Breast epithelium (tissue), 3 donors: ENCODE results near the gene PTPRN2.

Source experiments
- CTCF ChIP-seq, 3 donors: fragments of 450-650 bp; IDR thresholded peaks; one replicate each; pipeline ENCODE4 v1.5.1; 2016 to 2017; ENCODE audit warnings: antibody characterized with exemption in 3 of 3, mild to moderate bottlenecking in 3 of 3, moderate library complexity in 3 of 3
- POLR2A ChIP-seq: fragments of 450-650 bp; IDR thresholded peaks from one replicate; pipeline ENCODE4 v1.6.1; 2016; ENCODE audit warnings: antibody characterized with exemption, mild to moderate bottlenecking, moderate library complexity

GRCh38 chr7:157569967-157570366 is 1017.7 kb downstream of the PTPRN2 start:
- TF ChIP-seq POLR2A (no peak), CTCF (IDR thresholded peaks at IDR 0.05) (no peak)
